Brain microvascular endothelial cell (primary cell): Measurements from ENCODE around the gene PRAMEF20.
"Not testable (repeated sequence)": the region's sequence is repeated elsewhere in the genome, so short reads cannot be mapped to it uniquely, and the experiment has no call there.

Experiments
- DNase-seq: peaks from one replicate; pipeline ENCODE4 v3.0.0-alpha.2; 2020
- H3K27ac ChIP-seq: fragments of 250-450 bp; sonication (Bioruptor Pico); 2 replicates; pipeline ENCODE4 v1.5.1; 2020; ENCODE audit warnings: mild to moderate bottlenecking, moderate library complexity
- H3K27me3 ChIP-seq: fragments of 250-450 bp; sonication (Bioruptor Pico); replicated peaks from 2 replicates; pipeline ENCODE4 v1.5.1; 2020; ENCODE audit warnings: mild to moderate bottlenecking
- H3K36me3 ChIP-seq: fragments of 250-450 bp; sonication (Bioruptor Pico); replicated peaks from 2 replicates; pipeline ENCODE4 v1.5.1; 2020; ENCODE audit warnings: mild to moderate bottlenecking
- H3K4me3 ChIP-seq: 2 replicates; pipeline ENCODE4 v1.5.1; 2011; ENCODE audit warnings: low read depth, mild to moderate bottlenecking, control low read depth, low read length, moderate library complexity
- CTCF ChIP-seq: IDR thresholded peaks from 2 replicates; pipeline ENCODE4 v1.5.1; 2011; ENCODE audit warnings: low read depth, mild to moderate bottlenecking, moderate library complexity, low read length, control low read depth, inconsistent platforms; ENCODE audit errors: missing control alignments
- in situ Hi-C: cut with HindIII; loops from 2 replicates; pipeline ENCODE4 v1.10.0; 2017; ENCODE audit warnings: low sequenced_read_pairs, low pct_ligation_motif_present

Gene PRAMEF20

DNA sequence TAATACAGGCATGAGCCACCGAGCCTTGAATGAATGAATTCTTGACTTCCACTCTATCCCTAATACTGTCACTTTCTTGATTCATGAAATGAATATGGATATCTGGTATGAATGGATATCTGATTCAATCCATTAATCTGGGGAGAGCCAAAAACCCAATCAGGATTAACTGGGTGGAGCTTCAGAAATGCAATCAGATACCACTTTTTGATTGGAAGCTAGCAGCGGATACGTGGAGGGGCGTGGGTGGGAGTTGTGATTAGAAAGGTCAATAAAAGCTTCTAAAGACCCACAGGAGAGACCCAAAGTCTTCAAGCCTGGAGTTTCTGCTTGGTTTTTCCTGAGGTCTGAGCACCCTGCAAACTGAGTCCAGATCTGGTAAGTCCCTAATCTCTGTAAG, at the start of gene PRAMEF20:
PRAMEF20 (plus strand) TSS at position 301 of the 400 bp plus-strand sequence. CDS start 5,905 bp downstream, outside the sequence.
- H3K36me3 ChIP-seq, in situ Hi-C loops, DNase-seq, H3K27ac ChIP-seq, H3K27me3 ChIP-seq, H3K4me3 ChIP-seq: not testable (repeated sequence)

- H3K36me3 ChIP-seq, in situ Hi-C loops, H3K27ac ChIP-seq, DNase-seq, H3K27me3 ChIP-seq, H3K4me3 ChIP-seq: not testable (repeated sequence)
Observed at GRCh38 chr1:13362364-13362763, 47.9 kb upstream of the PRAMEF20 start.

DNA sequence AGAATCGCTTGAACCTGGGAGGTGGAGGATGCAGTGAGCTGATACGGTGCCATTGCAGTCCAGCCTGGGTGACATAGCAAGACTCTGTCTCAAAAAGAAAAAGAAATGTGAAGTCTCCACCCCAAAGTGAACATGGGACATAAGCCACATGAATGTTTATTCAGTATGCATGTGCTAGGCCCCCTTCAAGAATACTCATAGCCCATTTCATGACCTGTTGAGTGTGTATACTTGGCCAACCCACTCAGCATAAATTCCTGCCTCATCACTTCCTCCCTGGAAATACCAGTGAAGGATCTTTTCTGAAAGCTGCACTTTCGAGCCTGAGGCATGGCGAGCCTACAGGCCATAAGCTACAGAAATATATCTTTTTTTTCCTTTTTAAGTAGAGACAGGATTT, 45.3 kb upstream of the PRAMEF20 start:
- DNase-seq, H3K4me3 ChIP-seq, in situ Hi-C loops, H3K27me3 ChIP-seq, H3K36me3 ChIP-seq, H3K27ac ChIP-seq: not testable (repeated sequence)

DNA sequence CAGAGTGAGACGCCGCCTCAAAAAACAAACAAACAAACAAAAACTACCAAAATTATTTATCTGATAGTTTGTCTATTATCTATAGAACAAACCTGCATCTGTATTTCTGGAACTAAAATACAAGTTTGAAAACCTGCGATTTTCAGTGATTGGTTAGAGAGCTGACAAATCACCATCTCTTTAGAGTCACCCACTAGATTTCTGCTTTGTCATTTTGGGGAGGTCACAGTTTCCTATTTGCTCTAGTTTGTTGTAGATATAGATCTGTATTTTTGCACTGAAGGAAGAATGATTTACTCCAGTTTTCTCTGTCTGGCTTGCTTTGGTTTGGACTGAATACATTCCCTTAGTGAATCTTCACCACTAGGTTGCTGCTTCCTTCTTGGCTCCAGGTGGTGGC, 43.7 kb upstream of the PRAMEF20 start:
- H3K36me3 ChIP-seq, H3K4me3 ChIP-seq, H3K27ac ChIP-seq, H3K27me3 ChIP-seq, in situ Hi-C loops, DNase-seq: not testable (repeated sequence)

DNA sequence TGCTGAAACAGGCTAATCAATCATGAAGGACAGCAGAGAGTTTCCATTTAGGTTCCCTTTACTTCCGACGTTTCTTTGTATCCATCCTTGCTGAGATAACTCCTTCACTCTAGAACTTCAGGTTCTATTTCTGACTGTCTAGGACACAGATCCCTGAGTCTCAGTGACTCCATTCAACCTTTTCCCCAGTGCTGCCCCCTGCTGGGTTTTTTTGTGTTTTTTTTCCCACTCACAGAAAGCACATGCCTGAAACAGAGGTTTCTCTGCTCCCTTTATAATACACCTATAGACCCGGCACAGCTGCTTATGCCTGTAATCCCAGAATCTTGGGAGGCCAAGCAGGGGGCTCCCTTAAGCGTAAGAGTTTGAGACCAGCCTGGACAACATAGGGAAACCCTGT, 41.7 kb upstream of the PRAMEF20 start:
- in situ Hi-C loops, DNase-seq, H3K4me3 ChIP-seq, H3K27me3 ChIP-seq, H3K36me3 ChIP-seq, H3K27ac ChIP-seq: not testable (repeated sequence)

DNA sequence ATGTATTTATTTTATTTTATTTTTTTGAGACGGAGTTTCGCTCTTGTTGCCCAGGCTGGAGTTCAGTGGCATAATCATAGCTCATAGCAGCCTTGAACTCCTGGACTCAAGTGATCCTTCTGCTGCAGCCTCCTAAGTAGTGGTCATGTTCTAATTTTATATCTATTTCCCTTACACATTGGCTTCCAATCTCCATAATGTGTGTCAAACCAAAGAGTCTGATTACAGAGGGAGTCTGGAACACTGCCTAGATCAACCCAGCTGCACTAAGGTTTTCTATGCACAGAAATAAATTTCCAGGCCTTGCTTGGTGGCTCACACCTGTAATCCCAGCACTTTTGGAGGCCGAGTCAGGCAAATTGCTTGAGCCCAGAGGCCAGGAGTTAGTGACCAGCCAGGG, 31.3 kb upstream of the PRAMEF20 start:
- H3K27ac ChIP-seq, DNase-seq, H3K4me3 ChIP-seq, H3K27me3 ChIP-seq, H3K36me3 ChIP-seq, in situ Hi-C loops: not testable (repeated sequence)

DNA sequence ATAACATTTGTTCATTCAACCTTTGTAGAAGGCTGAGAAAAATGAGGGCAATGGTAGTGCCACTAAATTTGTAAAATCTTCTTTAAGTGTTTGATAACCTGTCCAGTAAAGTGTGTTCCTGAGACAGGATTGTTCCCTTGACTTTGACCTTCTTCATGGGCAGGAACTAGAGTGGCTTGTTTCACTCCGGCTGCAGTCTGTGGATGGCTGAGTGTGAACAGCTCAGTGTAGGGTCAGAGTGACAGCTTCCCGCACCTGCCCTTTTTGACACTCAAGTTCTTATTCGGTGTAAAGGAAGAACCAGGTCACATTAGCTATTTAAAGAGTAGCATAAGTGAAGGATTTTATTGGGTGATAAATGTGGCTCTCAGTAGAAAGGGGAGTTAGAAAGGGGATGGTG, 29.9 kb upstream of the PRAMEF20 start:
- H3K27ac ChIP-seq, DNase-seq, H3K4me3 ChIP-seq, H3K27me3 ChIP-seq, H3K36me3 ChIP-seq, in situ Hi-C loops: not testable (repeated sequence)

DNA sequence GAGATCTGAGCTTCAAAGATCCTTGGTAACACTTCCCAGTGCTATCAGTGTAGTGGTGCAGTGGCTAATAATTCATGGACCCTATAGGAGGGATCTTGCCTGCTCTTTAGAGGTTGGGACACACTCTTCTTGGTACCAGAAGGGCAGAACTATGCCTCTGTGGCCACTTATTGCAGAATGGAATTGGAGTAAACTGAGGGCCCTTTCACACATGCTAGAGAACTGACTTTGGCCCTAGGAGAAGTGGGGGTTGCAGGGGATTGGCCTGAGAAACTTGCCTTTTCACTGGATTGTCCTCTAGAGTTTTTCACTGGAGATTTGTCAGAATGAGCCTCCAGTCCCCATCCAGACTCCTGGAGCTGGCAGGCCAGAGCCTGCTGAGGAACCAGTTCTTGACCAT, 20.9 kb upstream of the PRAMEF20 start, which contains the start of gene PRAMEF17:
PRAMEF17 (plus strand) TSS at position 301 of the 400 bp plus-strand sequence; CDS start at position 327, 26 bp downstream.
- DNase-seq, in situ Hi-C loops, H3K4me3 ChIP-seq: not testable (repeated sequence)

DNA sequence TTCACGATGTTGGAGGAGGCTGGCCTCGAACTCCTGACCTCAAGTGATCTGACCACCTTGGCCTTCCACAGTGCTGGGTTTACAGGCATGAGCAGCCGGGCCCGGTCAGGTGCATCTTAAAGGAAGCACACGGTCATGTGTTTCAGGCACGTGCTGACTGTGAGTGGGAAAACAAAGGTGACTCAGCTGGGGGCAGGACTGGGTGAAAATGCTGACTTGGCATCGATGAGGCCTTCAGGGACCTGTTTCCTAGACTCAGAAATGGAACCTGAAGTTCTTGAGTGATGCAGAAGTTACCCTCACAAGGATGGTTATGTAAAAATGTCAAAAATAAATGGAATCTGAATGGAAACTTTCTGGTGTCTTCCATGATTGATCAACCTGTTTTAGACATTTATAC, 17.2 kb upstream of the PRAMEF20 start:
- H3K27me3 ChIP-seq, in situ Hi-C loops, DNase-seq, H3K4me3 ChIP-seq, H3K27ac ChIP-seq, H3K36me3 ChIP-seq: not testable (repeated sequence)

More for the DNA sequence above, 20.9 kb upstream of the PRAMEF20 start, which contains the start of gene PRAMEF17:
- not testable (repeated sequence) for H3K27me3 ChIP-seq, H3K36me3 ChIP-seq, H3K27ac ChIP-seq

DNA sequence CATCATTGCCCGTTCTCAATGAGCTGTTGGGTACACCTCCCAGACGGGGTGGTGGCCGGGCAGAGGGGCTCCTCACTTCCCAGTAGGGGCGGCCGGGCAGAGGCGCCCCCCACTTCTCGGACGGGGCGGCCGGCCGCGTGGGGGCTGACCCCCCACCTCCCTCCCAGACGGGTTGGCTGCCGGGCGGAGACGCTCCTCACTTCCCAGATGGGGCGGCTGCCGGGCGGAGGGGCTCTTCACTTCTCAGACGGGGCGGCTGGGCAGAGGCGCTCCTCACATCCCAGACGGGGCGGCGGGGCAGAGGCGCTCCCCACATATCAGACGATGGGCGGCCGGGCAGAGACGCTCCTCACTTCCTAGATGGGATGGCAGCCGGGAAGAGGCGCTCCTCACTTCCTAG, 15.5 kb upstream of the PRAMEF20 start:
- H3K4me3 ChIP-seq, H3K27me3 ChIP-seq, in situ Hi-C loops, H3K27ac ChIP-seq, H3K36me3 ChIP-seq, DNase-seq: not testable (repeated sequence)

GRCh38 chr1:13395311-13395710, 14.9 kb upstream of the PRAMEF20 start:
- in situ Hi-C loops: not testable (repeated sequence)

DNA sequence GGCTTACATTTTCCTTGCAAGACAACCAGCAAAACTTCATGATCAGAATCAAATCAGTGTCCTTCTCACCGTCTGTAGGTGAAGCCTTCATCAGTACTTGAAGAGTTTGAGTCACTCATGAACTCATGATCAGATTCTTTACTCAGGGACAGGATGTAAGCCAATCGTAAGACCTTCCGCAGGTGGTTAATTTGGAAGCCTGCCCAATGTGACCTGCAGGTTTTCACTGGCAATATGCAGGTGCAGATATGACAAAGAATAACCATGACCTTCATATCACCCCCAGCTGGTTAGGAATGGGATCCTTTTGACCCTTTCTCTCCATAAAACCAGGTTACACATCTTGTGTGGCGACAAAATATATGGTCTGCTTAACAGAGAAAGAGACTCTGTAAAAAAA, 2.4 kb upstream of the PRAMEF20 start:
- Histone ChIP-seq H3K27ac (no peak overlapping the region), H3K4me3 (no peak overlapping the region), H3K27me3 (no peaks in the 10 kb centered on the region), H3K36me3 (no peaks in the 10 kb centered on the region)
- DNase-seq: no peak
- no peak for TF ChIP-seq CTCF
- in situ Hi-C loops: no loop called here

More at GRCh38 chr1:13395311-13395710, 14.9 kb upstream of the PRAMEF20 start:
- H3K36me3 ChIP-seq, DNase-seq, H3K4me3 ChIP-seq, H3K27ac ChIP-seq, H3K27me3 ChIP-seq: not testable (repeated sequence)
